ENCODE data around the gene MXI1.

GRCh38 chr10:110327262-110327914 lies 120.0 kb downstream of the MXI1 start:
- TF ChIP-seq, protein P1, sequence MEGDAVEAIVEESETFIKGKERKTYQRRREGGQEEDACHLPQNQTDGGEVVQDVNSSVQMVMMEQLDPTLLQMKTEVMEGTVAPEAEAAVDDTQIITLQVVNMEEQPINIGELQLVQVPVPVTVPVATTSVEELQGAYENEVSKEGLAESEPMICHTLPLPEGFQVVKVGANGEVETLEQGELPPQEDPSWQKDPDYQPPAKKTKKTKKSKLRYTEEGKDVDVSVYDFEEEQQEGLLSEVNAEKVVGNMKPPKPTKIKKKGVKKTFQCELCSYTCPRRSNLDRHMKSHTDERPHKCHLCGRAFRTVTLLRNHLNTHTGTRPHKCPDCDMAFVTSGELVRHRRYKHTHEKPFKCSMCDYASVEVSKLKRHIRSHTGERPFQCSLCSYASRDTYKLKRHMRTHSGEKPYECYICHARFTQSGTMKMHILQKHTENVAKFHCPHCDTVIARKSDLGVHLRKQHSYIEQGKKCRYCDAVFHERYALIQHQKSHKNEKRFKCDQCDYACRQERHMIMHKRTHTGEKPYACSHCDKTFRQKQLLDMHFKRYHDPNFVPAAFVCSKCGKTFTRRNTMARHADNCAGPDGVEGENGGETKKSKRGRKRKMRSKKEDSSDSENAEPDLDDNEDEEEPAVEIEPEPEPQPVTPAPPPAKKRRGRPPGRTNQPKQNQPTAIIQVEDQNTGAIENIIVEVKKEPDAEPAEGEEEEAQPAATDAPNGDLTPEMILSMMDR (conservative IDR thresholded peaks at IDR 0.05; ENCODE audit: low read depth in 2 of 2) = no peak
- TF ChIP-seq EZH2phosphoT487 (IDR thresholded peaks at IDR 0.05; ENCODE audit: unreplicated experiment) (no peak), EZH2 (IDR thresholded peaks at IDR 0.05; ENCODE audit: low read depth, unreplicated experiment) (no peak), POLR2AphosphoS5 (IDR thresholded peaks at IDR 0.05; ENCODE audit: low read depth) (no peak), ZNF331 (CRISPR knock-in tag; IDR thresholded peaks at IDR 0.05; ENCODE audit: low read depth) (no peak)

Data from GM23338 (cell line).